HUES6 (cell line): ENCODE results near the gene CYTH4.

Source experiments
- H3K27ac ChIP-seq: 2 replicates; pipeline ENCODE4 v1.7.0; 2013; ENCODE audit warnings: low read depth, mild to moderate bottlenecking, low read length, inconsistent platforms
- H3K27me3 ChIP-seq: 2 replicates; pipeline ENCODE4 v1.6.1; 2013; ENCODE audit warnings: low read length; ENCODE audit not compliant: control insufficient read depth, insufficient read depth
- H3K36me3 ChIP-seq: 2 replicates; pipeline ENCODE4 v1.6.1; 2013; ENCODE audit warnings: low read length; ENCODE audit not compliant: control insufficient read depth, insufficient read depth
- H3K4me1 ChIP-seq: 2 replicates; pipeline ENCODE4 v1.6.1; 2013; ENCODE audit warnings: low read length; ENCODE audit not compliant: control insufficient read depth, insufficient read depth
- H3K4me3 ChIP-seq: 2 replicates; pipeline ENCODE4 v1.5.1; 2013; ENCODE audit warnings: low read depth, low read length
- H3K9ac ChIP-seq: one replicate; pipeline ENCODE4 v1.6.1; 2013; ENCODE audit warnings: mild to moderate bottlenecking, low read length
- H3K9me3 ChIP-seq: 2 replicates; pipeline ENCODE4 v1.6.1; 2013; ENCODE audit warnings: low read depth, low read length; ENCODE audit not compliant: control insufficient read depth, insufficient read depth

CYTH4 gene

GRCh38 chr22:37313376-37314314, 31.3 kb downstream of the CYTH4 start:
- Histone ChIP-seq H3K36me3 (no peaks in the 10 kb centered on the region), H3K4me1 (0 out of 2 replicates have a peak, but pooled peaks cover 6% of the 10 kb centered on the region), H3K27ac (no peak overlapping the region)

GRCh38 chr22:37314315-37315074, 32.2 kb downstream of the CYTH4 start:
- Histone ChIP-seq H3K27me3 (no peaks in the 10 kb centered on the region), H3K9ac (no peak overlapping the region), H3K4me1 (peaks cover 9% of the 10 kb centered on the region; the same call in 1 of the 2 replicates), H3K36me3 (no peaks in the 10 kb centered on the region), H3K4me3 (no peak overlapping the region), H3K9me3 (no peaks in the 10 kb centered on the region), H3K27ac (no peak overlapping the region)

More at GRCh38 chr22:37313376-37314314, 31.3 kb downstream of the CYTH4 start:
- Histone ChIP-seq H3K27me3 (no peaks in the 10 kb centered on the region), H3K4me3 (no peak overlapping the region), H3K9ac (no peak overlapping the region), H3K9me3 (no peaks in the 10 kb centered on the region)

- no peak overlapping the region for H3K27ac ChIP-seq
- H3K9me3 ChIP-seq = no peaks in the 10 kb centered on the region
- H3K36me3 ChIP-seq = no peaks in the 10 kb centered on the region
- H3K4me3 ChIP-seq = no peak overlapping the region
- 0 out of 2 replicates have a peak, but pooled peaks cover 4% of the 10 kb centered on the region for H3K27me3 ChIP-seq
- no peak overlapping the region for H3K9ac ChIP-seq
- H3K4me1 ChIP-seq = peaks cover 7% of the 10 kb centered on the region; the same call in 1 of the 2 replicates
Measured at GRCh38 chr22:37316405-37316804, 34.1 kb downstream of the CYTH4 start.

- Histone ChIP-seq H3K36me3 (no peaks in the 10 kb centered on the region), H3K27me3 (0 out of 2 replicates have a peak, but pooled peaks cover 4% of the 10 kb centered on the region), H3K27ac (no peak overlapping the region), H3K9me3 (no peaks in the 10 kb centered on the region), H3K4me1 (peaks cover 7% of the 10 kb centered on the region; the same call in 1 of the 2 replicates), H3K9ac (no peak overlapping the region), H3K4me3 (no peak overlapping the region)
Measured at GRCh38 chr22:37316875-37317371, 34.6 kb downstream of the CYTH4 start.

GRCh38 chr22:37317698-37318210, 35.4 kb downstream of the CYTH4 start:
- H3K27ac ChIP-seq = no peak overlapping the region

GRCh38 chr22:37318364-37319109, 36.2 kb downstream of the CYTH4 start:
- peaks cover 18% of the 10 kb centered on the region for H3K27me3 ChIP-seq
- peaks cover 8% of the 10 kb centered on the region for H3K4me1 ChIP-seq
- no peaks in the 10 kb centered on the region for H3K36me3 ChIP-seq
- no peak overlapping the region for H3K27ac ChIP-seq
- no peak overlapping the region for H3K9ac ChIP-seq
- H3K9me3 ChIP-seq = no peaks in the 10 kb centered on the region
- H3K4me3 ChIP-seq = no peak overlapping the region

More at GRCh38 chr22:37317698-37318210, 35.4 kb downstream of the CYTH4 start:
- peaks cover 7% of the 10 kb centered on the region; the same call in 1 of the 2 replicates for H3K4me1 ChIP-seq
- no peaks in the 10 kb centered on the region for H3K36me3 ChIP-seq
- no peak overlapping the region for H3K9ac ChIP-seq
- no peaks in the 10 kb centered on the region for H3K9me3 ChIP-seq
- peaks cover 12% of the 10 kb centered on the region for H3K27me3 ChIP-seq
- H3K4me3 ChIP-seq = no peak overlapping the region

GRCh38 chr22:37319469-37319868, 37.2 kb downstream of the CYTH4 start:
- Histone ChIP-seq H3K4me3 (no peak overlapping the region), H3K27me3 (peaks cover 28% of the 10 kb centered on the region), H3K27ac (no peak overlapping the region), H3K36me3 (no peaks in the 10 kb centered on the region), H3K9me3 (no peaks in the 10 kb centered on the region), H3K9ac (no peak overlapping the region), H3K4me1 (peaks cover 18% of the 10 kb centered on the region)

- no peak overlapping the region for H3K9ac ChIP-seq
- no peaks in the 10 kb centered on the region for H3K36me3 ChIP-seq
- no peak overlapping the region for H3K4me3 ChIP-seq
- H3K27me3 ChIP-seq = peaks cover 43% of the 10 kb centered on the region
- H3K4me1 ChIP-seq = peaks cover 24% of the 10 kb centered on the region
- no peaks in the 10 kb centered on the region for H3K9me3 ChIP-seq
- H3K27ac ChIP-seq = no peak overlapping the region
Measured at GRCh38 chr22:37320726-37321677, 38.7 kb downstream of the CYTH4 start.

- Histone ChIP-seq H3K27ac (no peak overlapping the region), H3K9ac (no peak overlapping the region), H3K4me3 (peak overlapping the region; percentile 55), H3K27me3 (peaks cover 69% of the 10 kb centered on the region), H3K9me3 (no peaks in the 10 kb centered on the region), H3K4me1 (peaks cover 18% of the 10 kb centered on the region), H3K36me3 (no peaks in the 10 kb centered on the region)
Measured at GRCh38 chr22:37324340-37325038, 42.2 kb downstream of the CYTH4 start.
